Measurements from ENCODE around the gene SH2D1B. TPM values are rescaled to one million over a fixed set of nuclear protein-coding genes. Genes with fewer than 3 reads are reported as not detected.

Gene SH2D1B
- total and polyA plus RNA-seq, 9 of the 15 experiments (the other 6 are each of a cell fraction or from before 2014, with no cell fraction given): 5.6 to 19.6 (median 9.7) TPM

DNA sequence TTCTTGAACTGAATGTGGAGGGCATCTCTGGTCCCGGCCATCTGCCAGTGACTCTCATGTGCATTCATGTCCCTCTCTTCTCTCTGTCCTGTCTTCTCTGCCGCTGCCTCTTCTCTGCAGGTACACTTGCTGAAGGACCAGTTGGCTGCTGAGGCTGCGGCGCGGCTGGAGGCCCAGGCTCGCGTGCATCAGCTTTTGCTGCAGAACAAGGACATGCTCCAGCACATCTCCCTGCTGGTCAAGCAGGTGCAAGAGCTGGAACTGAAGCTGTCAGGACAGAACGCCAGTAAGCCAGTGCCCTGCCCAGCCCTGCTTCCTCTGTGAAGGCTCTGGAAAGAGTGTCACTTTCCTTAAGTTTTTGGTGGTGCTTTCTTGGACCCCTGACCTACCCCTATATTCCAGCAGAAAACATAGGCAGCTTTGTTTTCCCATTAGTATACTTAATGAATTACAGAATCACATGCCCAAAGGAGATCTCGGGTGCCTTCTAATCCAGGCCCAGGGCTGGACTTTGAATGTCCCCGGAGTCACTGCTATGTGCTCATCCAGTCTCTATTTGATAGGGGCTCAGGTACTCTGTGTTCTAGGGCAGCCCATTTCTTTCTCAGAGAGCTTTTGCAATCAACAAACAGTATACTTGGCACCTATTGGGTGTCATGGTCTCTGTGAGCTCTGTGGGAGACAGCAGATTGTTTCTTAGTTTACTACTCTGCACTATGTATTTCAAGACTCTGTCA, 46.5 kb downstream of the SH2D1B start (continued):
- TF ChIP-seq, protein P1, sequence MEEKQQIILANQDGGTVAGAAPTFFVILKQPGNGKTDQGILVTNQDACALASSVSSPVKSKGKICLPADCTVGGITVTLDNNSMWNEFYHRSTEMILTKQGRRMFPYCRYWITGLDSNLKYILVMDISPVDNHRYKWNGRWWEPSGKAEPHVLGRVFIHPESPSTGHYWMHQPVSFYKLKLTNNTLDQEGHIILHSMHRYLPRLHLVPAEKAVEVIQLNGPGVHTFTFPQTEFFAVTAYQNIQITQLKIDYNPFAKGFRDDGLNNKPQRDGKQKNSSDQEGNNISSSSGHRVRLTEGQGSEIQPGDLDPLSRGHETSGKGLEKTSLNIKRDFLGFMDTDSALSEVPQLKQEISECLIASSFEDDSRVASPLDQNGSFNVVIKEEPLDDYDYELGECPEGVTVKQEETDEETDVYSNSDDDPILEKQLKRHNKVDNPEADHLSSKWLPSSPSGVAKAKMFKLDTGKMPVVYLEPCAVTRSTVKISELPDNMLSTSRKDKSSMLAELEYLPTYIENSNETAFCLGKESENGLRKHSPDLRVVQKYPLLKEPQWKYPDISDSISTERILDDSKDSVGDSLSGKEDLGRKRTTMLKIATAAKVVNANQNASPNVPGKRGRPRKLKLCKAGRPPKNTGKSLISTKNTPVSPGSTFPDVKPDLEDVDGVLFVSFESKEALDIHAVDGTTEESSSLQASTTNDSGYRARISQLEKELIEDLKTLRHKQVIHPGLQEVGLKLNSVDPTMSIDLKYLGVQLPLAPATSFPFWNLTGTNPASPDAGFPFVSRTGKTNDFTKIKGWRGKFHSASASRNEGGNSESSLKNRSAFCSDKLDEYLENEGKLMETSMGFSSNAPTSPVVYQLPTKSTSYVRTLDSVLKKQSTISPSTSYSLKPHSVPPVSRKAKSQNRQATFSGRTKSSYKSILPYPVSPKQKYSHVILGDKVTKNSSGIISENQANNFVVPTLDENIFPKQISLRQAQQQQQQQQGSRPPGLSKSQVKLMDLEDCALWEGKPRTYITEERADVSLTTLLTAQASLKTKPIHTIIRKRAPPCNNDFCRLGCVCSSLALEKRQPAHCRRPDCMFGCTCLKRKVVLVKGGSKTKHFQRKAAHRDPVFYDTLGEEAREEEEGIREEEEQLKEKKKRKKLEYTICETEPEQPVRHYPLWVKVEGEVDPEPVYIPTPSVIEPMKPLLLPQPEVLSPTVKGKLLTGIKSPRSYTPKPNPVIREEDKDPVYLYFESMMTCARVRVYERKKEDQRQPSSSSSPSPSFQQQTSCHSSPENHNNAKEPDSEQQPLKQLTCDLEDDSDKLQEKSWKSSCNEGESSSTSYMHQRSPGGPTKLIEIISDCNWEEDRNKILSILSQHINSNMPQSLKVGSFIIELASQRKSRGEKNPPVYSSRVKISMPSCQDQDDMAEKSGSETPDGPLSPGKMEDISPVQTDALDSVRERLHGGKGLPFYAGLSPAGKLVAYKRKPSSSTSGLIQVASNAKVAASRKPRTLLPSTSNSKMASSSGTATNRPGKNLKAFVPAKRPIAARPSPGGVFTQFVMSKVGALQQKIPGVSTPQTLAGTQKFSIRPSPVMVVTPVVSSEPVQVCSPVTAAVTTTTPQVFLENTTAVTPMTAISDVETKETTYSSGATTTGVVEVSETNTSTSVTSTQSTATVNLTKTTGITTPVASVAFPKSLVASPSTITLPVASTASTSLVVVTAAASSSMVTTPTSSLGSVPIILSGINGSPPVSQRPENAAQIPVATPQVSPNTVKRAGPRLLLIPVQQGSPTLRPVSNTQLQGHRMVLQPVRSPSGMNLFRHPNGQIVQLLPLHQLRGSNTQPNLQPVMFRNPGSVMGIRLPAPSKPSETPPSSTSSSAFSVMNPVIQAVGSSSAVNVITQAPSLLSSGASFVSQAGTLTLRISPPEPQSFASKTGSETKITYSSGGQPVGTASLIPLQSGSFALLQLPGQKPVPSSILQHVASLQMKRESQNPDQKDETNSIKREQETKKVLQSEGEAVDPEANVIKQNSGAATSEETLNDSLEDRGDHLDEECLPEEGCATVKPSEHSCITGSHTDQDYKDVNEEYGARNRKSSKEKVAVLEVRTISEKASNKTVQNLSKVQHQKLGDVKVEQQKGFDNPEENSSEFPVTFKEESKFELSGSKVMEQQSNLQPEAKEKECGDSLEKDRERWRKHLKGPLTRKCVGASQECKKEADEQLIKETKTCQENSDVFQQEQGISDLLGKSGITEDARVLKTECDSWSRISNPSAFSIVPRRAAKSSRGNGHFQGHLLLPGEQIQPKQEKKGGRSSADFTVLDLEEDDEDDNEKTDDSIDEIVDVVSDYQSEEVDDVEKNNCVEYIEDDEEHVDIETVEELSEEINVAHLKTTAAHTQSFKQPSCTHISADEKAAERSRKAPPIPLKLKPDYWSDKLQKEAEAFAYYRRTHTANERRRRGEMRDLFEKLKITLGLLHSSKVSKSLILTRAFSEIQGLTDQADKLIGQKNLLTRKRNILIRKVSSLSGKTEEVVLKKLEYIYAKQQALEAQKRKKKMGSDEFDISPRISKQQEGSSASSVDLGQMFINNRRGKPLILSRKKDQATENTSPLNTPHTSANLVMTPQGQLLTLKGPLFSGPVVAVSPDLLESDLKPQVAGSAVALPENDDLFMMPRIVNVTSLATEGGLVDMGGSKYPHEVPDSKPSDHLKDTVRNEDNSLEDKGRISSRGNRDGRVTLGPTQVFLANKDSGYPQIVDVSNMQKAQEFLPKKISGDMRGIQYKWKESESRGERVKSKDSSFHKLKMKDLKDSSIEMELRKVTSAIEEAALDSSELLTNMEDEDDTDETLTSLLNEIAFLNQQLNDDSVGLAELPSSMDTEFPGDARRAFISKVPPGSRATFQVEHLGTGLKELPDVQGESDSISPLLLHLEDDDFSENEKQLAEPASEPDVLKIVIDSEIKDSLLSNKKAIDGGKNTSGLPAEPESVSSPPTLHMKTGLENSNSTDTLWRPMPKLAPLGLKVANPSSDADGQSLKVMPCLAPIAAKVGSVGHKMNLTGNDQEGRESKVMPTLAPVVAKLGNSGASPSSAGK (IDR thresholded peaks at IDR 0.05): no peak
- no peak for TF ChIP-seq CCAR2 (IDR thresholded peaks at IDR 0.05; ENCODE audit: low read depth, low read length)
- no peak for TF ChIP-seq SRSF7 (optimal IDR thresholded peaks at IDR 0.05; ENCODE audit: low read depth, low read length)
- no peak for TF ChIP-seq ZNF766 (CRISPR knock-in tag; conservative IDR thresholded peaks at IDR 0.05)
- TF ChIP-seq, protein P2, sequence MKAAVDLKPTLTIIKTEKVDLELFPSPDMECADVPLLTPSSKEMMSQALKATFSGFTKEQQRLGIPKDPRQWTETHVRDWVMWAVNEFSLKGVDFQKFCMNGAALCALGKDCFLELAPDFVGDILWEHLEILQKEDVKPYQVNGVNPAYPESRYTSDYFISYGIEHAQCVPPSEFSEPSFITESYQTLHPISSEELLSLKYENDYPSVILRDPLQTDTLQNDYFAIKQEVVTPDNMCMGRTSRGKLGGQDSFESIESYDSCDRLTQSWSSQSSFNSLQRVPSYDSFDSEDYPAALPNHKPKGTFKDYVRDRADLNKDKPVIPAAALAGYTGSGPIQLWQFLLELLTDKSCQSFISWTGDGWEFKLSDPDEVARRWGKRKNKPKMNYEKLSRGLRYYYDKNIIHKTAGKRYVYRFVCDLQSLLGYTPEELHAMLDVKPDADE (conservative IDR thresholded peaks at IDR 0.05; ENCODE audit: control insufficient read depth, low read depth, low read length): no peak
- TF ChIP-seq NCOA6 (IDR thresholded peaks at IDR 0.05): no peak
- TF ChIP-seq RAD21 (CRISPR knock-in tag; conservative IDR thresholded peaks at IDR 0.05 in 1 of 2, IDR thresholded peaks at IDR 0.05 in 1 of 2): no peak
- TF ChIP-seq, protein P3, sequence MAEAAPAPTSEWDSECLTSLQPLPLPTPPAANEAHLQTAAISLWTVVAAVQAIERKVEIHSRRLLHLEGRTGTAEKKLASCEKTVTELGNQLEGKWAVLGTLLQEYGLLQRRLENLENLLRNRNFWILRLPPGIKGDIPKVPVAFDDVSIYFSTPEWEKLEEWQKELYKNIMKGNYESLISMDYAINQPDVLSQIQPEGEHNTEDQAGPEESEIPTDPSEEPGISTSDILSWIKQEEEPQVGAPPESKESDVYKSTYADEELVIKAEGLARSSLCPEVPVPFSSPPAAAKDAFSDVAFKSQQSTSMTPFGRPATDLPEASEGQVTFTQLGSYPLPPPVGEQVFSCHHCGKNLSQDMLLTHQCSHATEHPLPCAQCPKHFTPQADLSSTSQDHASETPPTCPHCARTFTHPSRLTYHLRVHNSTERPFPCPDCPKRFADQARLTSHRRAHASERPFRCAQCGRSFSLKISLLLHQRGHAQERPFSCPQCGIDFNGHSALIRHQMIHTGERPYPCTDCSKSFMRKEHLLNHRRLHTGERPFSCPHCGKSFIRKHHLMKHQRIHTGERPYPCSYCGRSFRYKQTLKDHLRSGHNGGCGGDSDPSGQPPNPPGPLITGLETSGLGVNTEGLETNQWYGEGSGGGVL (CRISPR knock-in tag; IDR thresholded peaks at IDR 0.05): no peak
- no peak for TF ChIP-seq HEY1 (CRISPR knock-in tag; IDR thresholded peaks at IDR 0.05; ENCODE audit: borderline replicate concordance)
